Activated naive CD4-positive, alpha-beta T cell treated with anti-CD3 and anti-CD28 coated beads, Interleukin-2, amount 50 U/mL, for 16 hours (primary cell): ENCODE measurements around the gene HTR3A.

Experiments
- DNase-seq: peaks from one replicate; pipeline ENCODE4 v3.0.0-alpha.2; 2020

Gene HTR3A

GRCh38 chr11:114025329-114025907, 50.5 kb downstream of the HTR3A start:
- no peak for DNase-seq

GRCh38 chr11:114026355-114026754, 51.4 kb downstream of the HTR3A start:
- no peak for DNase-seq

- DNase-seq: no peak
Observed at GRCh38 chr11:114027391-114027790, 52.5 kb downstream of the HTR3A start.

GRCh38 chr11:114027926-114028325, 53.0 kb downstream of the HTR3A start:
- no peak for DNase-seq

GRCh38 chr11:114031246-114031966, 56.5 kb downstream of the HTR3A start:
- no peak for DNase-seq

GRCh38 chr11:114031967-114032320, 57.0 kb downstream of the HTR3A start:
- DNase-seq: no peak

GRCh38 chr11:114033066-114033465, 58.2 kb downstream of the HTR3A start:
- DNase-seq: no peak

GRCh38 chr11:114033572-114033971, 58.7 kb downstream of the HTR3A start:
- no peak for DNase-seq

- DNase-seq: no peak
Observed at GRCh38 chr11:114034956-114035355, 60.0 kb downstream of the HTR3A start.

- peak; percentile 55 for DNase-seq
Observed at GRCh38 chr11:114036147-114036811, 61.4 kb downstream of the HTR3A start.

GRCh38 chr11:114036958-114037357, 62.0 kb downstream of the HTR3A start:
- no peak for DNase-seq

GRCh38 chr11:114039551-114039950, 64.6 kb downstream of the HTR3A start:
- no peak for DNase-seq
